ENCODE data around the gene REV1.

DNA sequence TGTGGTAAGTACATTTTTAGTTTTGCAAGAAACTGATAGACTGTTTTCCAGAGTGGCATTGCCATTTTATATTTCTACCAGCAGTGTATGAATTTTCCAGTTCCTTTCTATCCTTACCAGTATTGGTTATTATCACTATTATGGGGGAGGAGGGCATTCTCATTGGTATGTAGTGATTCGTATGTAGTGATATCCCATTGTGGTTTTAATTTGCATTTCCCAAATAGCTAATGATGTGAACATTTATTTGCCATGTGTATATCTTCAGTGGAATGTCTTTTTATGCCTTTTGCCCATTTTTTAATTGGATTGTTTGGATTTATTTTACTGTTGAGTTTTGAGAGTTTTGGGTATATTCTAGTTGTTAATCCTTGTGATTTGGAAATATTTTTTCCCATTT is 135.7 kb downstream of the REV1 start:
- TF ChIP-seq, protein P1, sequence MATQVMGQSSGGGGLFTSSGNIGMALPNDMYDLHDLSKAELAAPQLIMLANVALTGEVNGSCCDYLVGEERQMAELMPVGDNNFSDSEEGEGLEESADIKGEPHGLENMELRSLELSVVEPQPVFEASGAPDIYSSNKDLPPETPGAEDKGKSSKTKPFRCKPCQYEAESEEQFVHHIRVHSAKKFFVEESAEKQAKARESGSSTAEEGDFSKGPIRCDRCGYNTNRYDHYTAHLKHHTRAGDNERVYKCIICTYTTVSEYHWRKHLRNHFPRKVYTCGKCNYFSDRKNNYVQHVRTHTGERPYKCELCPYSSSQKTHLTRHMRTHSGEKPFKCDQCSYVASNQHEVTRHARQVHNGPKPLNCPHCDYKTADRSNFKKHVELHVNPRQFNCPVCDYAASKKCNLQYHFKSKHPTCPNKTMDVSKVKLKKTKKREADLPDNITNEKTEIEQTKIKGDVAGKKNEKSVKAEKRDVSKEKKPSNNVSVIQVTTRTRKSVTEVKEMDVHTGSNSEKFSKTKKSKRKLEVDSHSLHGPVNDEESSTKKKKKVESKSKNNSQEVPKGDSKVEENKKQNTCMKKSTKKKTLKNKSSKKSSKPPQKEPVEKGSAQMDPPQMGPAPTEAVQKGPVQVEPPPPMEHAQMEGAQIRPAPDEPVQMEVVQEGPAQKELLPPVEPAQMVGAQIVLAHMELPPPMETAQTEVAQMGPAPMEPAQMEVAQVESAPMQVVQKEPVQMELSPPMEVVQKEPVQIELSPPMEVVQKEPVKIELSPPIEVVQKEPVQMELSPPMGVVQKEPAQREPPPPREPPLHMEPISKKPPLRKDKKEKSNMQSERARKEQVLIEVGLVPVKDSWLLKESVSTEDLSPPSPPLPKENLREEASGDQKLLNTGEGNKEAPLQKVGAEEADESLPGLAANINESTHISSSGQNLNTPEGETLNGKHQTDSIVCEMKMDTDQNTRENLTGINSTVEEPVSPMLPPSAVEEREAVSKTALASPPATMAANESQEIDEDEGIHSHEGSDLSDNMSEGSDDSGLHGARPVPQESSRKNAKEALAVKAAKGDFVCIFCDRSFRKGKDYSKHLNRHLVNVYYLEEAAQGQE (IDR thresholded peaks at IDR 0.05; ENCODE audit: insufficient read depth in 1 of 2, low read depth in 2 of 2, low read length in 2 of 2), result no peak
- TF ChIP-seq TAF1 (IDR thresholded peaks at IDR 0.05; ENCODE audit: borderline replicate concordance, insufficient read depth, low read length), result no peak
